Activated CD4-positive, alpha-beta memory T cell treated with anti-CD3 and anti-CD28 coated beads, Interleukin-2, amount 10 ng/mL, durations not matched to agents 7 days and 5 days (primary cell): Measurements from ENCODE around the gene PSMD9. TPM values are rescaled to one million over a fixed set of nuclear protein-coding genes. Genes with fewer than 3 reads are reported as not detected.
"Not testable (repeated sequence)": the region's sequence is repeated elsewhere in the genome, so short reads cannot be mapped to it uniquely, and the experiment has no call there.

Source experiments
- CTCF ChIA-PET: fragments of 350-600 bp; sonication (Branson Sonifier 250); formaldehyde crosslinking; loops from one replicate; lab custom pipeline; 2021; ENCODE audit warnings: antibody characterized with exemption, inconsistent platforms; lab: Charles Lee
- POLR2A ChIA-PET: fragments of 350-600 bp; sonication (Branson Sonifier 250); formaldehyde crosslinking; loops from one replicate; lab custom pipeline; 2021; ENCODE audit warnings: antibody characterized with exemption; lab: Charles Lee
- DNase-seq: peaks from one replicate; pipeline ENCODE4 v3.0.0-alpha.2; 2020
- H3K27ac Mint-ChIP-seq: one replicate; pipeline ENCODE4 v1.8.0; 2021; ENCODE audit warnings: mild to moderate bottlenecking, mixed read lengths
- H3K27me3 Mint-ChIP-seq: one replicate; pipeline ENCODE4 v1.8.0; 2021; ENCODE audit warnings: mixed read lengths
- H3K36me3 Mint-ChIP-seq: one replicate; pipeline ENCODE4 v1.8.0; 2021; ENCODE audit warnings: low read depth, mixed read lengths
- H3K4me1 Mint-ChIP-seq: one replicate; pipeline ENCODE4 v1.8.0; 2021; ENCODE audit warnings: mixed read lengths
- H3K4me3 Mint-ChIP-seq: one replicate; pipeline ENCODE4 v1.8.0; 2021; ENCODE audit warnings: mild to moderate bottlenecking, mixed read lengths
- H3K9me3 Mint-ChIP-seq: one replicate; pipeline ENCODE4 v1.8.0; 2021; ENCODE audit warnings: mixed read lengths
- total RNA-seq, 2 experiments: library from RNA; stranded (reverse); gene quantifications; one replicate each; pipeline ENCODE4 v1.2.3, GENCODE V29; 2021

The PSMD9 gene
- total RNA-seq, 2 experiments from 2014 or later = 56.3 to 59.7 TPM

DNA sequence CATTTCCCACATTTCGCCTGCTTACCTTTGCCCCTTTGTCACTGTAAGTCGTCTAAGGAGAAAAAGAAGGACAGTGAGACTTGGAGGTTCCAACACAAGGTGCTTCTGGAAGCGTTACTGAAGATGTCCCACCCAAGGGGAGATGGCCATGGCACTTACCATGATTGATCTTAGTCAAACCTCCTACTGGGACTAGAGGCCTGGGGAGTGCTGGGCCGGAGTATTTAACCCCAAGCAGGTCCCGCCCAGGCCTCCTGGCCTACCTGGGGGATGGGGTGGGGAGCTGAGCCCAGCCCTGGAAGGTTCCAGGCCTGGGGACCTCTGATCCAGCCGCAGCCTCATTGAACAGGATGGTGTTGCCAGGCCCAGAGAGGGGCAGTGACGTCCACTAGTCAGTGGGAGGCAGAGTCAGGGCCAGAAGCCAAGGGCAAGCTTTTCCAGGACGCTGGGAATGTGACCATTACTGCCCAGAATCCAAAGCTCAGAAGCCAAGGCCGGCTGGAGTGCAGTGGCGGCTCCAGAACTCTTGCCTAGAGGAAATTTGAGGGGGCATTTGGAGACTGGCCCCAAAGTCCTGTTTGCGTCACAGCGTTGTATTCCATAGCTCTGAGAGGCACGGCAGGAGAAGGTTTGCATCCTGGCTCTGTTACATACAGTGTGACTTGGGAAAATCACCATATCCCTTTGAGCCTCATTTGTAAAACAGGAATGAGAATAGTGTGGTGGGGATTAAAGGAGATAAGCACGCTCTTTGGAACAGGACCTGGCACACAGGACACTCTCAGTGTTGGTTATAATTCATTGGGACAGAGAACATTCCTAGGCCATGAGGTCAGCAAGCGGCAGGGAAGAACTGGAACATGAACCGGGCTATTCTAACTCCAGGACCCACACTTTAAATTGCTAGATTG, 29.7 kb upstream of the PSMD9 start, which contains the start of gene HPD:
TSS of gene HPD (minus strand) at position 198 of the 911 bp plus-strand sequence. CDS start at position 162, 36 bp downstream.
- no peaks in the 10 kb centered on the region for H3K9me3 Mint-ChIP-seq
- H3K36me3 Mint-ChIP-seq = no peaks in the 10 kb centered on the region
- no peaks in the 10 kb centered on the region for H3K27me3 Mint-ChIP-seq
- POLR2A ChIA-PET = no interaction called here
- no peak within 1 kb of the TSS for H3K27ac Mint-ChIP-seq
- peaks cover 2% of the 10 kb centered on the region for H3K4me1 Mint-ChIP-seq
- no peak for DNase-seq
- H3K4me3 Mint-ChIP-seq = no peak within 1 kb of the TSS
- CTCF ChIA-PET = no interaction called here

DNA sequence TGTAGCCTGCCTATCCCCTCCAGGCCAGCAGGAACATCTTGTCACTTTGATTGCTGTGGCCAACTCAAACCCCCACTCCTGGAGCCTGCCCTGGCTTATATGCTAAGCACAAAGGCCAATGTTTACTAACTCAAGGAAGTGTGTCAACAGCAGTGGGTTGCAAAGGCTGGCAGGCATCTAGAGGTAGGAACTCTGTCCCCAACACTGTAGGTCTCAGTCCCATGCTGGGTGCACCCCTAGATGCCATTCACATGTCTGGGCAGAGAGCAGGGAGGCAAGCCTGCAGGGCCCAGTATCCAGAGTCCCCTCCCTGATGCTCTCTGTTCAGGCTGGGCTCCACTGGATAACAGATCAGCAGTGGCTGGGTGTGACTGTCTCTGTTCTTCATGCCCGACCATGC, 28.3 kb upstream of the PSMD9 start:
- ChIA-PET POLR2A (no interaction called here), CTCF (no interaction called here)
- Mint-ChIP-seq H3K4me3 (no peak overlapping the region), H3K4me1 (peaks cover 2% of the 10 kb centered on the region), H3K36me3 (no peaks in the 10 kb centered on the region), H3K9me3 (no peaks in the 10 kb centered on the region), H3K27me3 (no peaks in the 10 kb centered on the region), H3K27ac (no peak overlapping the region)
- DNase-seq = no peak

DNA sequence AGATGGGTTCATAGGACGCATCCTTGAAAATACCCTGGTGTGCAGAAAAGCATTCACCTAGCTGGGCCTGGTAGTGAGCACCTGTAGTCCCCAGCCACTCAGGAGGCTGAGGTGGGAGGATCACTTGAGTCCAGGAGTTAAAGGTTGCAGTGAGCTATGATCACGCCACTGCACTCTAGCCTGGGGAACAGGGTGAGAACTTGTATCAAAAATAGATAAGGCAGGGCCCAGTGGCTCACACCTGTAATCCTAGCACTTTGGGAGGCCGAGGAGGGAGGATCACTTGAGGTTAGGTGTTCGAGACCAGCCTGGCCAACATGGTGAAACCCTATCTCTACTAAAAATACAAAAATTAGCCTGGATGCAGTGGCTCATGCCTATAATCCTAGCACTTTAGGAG, 27.9 kb upstream of the PSMD9 start:
- H3K4me3 Mint-ChIP-seq, POLR2A ChIA-PET, H3K27me3 Mint-ChIP-seq, DNase-seq, H3K4me1 Mint-ChIP-seq, H3K9me3 Mint-ChIP-seq, H3K36me3 Mint-ChIP-seq, H3K27ac Mint-ChIP-seq: not testable (repeated sequence)
- CTCF ChIA-PET = interaction anchor here (0.7 kb wide), 1 partner anchor 1766 kb away, joined by 3 read pairs; no protein-coding TSS in a partner anchor

DNA sequence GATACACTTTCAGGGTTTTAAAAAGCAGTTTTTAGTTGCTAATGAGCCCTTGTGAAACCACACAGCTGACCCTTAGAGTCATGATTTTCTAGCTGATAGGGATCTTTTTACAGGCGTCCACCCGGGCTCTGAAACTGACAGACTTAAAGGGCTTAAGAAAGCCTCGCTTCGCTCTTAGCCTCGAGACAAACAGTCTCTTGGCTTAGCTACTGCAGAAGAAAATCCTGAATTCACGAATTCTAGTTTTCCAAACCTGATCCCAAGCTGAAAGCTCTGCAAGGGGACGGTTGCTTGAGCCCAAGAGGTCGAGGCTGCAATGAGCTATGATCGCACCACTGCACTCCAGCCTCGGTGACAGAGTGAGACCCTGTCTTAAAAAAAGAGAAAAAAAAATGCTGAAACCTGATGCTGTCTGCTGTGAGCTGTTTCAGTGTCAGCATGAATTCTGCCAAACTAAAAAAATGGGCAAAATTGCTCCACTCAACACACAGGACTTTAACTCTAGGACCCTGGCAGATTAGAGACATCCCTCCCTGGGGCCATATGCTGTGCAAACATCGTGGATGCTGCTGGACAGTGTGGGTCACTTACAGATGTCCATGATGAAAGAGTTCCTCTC, 26.8 kb upstream of the PSMD9 start:
- Mint-ChIP-seq H3K36me3 (no peaks in the 10 kb centered on the region), H3K4me1 (peaks cover 2% of the 10 kb centered on the region), H3K4me3 (no peak overlapping the region), H3K9me3 (no peaks in the 10 kb centered on the region), H3K27me3 (no peaks in the 10 kb centered on the region), H3K27ac (no peak overlapping the region)
- ChIA-PET POLR2A (no interaction called here), CTCF (interaction anchor here (0.6 to 0.8 kb wide), 2 partner anchors 150 to 800 kb away, joined by 3 to 4 read pairs; no protein-coding TSS in a partner anchor)
- no peak for DNase-seq

DNA sequence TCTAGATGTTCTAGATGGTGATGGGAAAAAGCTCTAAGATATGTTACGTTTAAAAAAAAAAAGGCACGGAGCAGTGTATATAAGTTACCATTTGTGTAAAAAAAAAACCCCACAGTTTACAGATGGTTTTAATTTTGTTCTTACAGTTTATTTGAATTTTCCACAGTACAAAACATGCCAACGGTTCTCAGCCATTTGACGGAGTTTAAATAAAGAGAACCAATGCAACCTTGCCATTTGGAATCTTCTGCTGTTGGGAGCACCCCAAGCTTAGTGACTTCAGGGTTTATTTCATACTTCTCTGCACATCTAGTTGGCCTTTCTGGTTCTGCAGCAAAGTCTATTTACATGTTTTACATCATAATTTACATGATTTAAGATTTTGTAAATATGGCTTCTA, 22.3 kb upstream of the PSMD9 start:
- Mint-ChIP-seq H3K36me3 (no peaks in the 10 kb centered on the region), H3K4me3 (no peak overlapping the region), H3K9me3 (no peaks in the 10 kb centered on the region), H3K27me3 (no peaks in the 10 kb centered on the region), H3K4me1 (no peaks in the 10 kb centered on the region), H3K27ac (no peak overlapping the region)
- DNase-seq = no peak
- ChIA-PET POLR2A (no interaction called here), CTCF (interaction anchor here (0.7 to 1.5 kb wide), 4 partner anchors 52 to 371 kb away, joined by 3 to 4 read pairs (median 3); partner anchors contain the start of gene CFAP251)

DNA sequence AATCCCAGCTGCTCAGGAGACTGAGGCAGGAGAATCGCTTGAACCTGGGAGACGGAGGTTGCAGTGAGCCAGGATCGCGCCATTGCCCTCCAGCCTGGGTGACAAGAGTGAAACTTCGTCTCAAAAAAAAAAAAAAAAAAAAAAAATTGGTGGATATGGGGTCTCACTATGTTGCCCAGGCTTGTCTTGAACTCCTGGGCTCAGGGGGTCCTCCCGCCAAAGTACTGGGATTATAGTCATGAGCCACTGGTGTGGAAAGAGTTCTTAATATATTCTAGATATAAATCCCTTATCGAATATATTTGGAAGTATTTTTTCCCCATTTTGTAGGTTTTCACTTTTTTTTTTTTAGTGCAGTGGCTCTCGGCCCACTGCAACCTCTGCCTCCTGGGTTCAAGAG, 19.4 kb upstream of the PSMD9 start:
- H3K27ac Mint-ChIP-seq, H3K27me3 Mint-ChIP-seq, DNase-seq, H3K9me3 Mint-ChIP-seq, H3K36me3 Mint-ChIP-seq, H3K4me1 Mint-ChIP-seq, H3K4me3 Mint-ChIP-seq, POLR2A ChIA-PET: not testable (repeated sequence)
- CTCF ChIA-PET = interaction anchor here (0.7 kb wide), 1 partner anchor 50 kb away, joined by 3 read pairs; no protein-coding TSS in a partner anchor

DNA sequence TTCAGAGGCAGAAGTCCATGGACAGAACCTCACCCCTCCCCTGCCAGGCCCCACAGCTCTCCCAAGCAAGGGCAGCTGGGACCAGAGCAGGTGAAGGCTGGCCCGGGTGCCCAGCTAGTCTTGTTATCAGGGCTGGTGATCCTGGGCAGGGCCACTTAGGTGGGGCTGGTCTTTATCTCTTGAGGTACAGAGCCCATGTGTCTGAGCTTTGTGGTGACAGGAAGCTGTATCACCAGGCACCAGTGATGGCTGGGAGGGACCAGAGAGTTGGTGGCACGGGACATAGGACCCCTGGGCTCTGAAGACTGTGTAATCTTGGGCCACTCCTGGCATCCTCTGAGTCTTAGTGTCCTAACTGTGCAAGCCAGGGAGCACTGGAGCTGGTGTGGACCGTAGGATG, 17.1 kb upstream of the PSMD9 start:
- Mint-ChIP-seq H3K4me1 (no peaks in the 10 kb centered on the region), H3K9me3 (no peaks in the 10 kb centered on the region), H3K36me3 (no peaks in the 10 kb centered on the region), H3K27ac (no peak overlapping the region), H3K4me3 (no peak overlapping the region), H3K27me3 (no peaks in the 10 kb centered on the region)
- ChIA-PET POLR2A (interaction anchor here (1.4 to 1.5 kb wide), 2 partner anchors 17 to 68 kb away, joined by 4 to 5 read pairs; partner anchors contain the start of gene PSMD9), CTCF (interaction anchor here (1.6 kb wide), 1 partner anchor 17 kb away, joined by 6 read pairs; the partner anchor contains the start of gene PSMD9)
- no peak for DNase-seq

DNA sequence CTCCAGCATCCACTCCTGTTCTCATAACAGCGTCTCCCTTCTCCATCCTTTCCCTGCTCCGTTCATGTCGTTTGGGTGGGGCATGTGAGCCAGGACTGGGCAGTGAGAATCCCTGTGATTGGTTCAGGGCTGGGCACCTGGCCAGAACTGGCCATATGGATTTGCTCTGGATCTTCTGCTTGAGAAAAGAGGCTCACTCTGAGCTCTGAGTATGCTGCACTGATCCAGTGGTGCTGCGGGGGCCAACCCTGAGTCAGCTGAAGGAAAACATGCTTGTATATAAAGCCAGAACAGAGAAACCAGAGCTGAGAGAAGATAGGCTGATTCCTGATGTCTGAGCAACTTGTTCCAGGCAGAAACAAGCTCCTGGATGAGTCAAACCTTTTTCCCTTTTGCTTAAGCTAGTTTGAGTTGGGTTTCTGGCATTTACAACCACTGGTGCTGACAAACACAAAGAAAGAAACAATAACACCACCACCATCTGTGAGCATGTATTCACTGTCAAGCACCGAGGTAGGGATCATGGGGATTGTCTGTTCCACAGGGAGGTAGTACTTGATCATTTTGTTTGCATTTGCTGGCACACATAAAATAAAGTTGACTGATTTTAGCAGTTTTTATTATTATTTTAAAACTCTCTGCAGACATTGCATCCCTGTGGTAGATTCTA, 15.9 kb upstream of the PSMD9 start:
- CTCF ChIA-PET = interaction anchor here (0.6 to 1.8 kb wide), 2 partner anchors 11 to 78 kb away, joined by 3 to 6 read pairs; no protein-coding TSS in a partner anchor
- H3K4me1 Mint-ChIP-seq = no peaks in the 10 kb centered on the region
- POLR2A ChIA-PET = no interaction called here
- no peak overlapping the region for H3K27ac Mint-ChIP-seq
- H3K36me3 Mint-ChIP-seq = no peaks in the 10 kb centered on the region
- H3K27me3 Mint-ChIP-seq = no peaks in the 10 kb centered on the region
- H3K9me3 Mint-ChIP-seq = no peaks in the 10 kb centered on the region
- no peak overlapping the region for H3K4me3 Mint-ChIP-seq
- no peak for DNase-seq

DNA sequence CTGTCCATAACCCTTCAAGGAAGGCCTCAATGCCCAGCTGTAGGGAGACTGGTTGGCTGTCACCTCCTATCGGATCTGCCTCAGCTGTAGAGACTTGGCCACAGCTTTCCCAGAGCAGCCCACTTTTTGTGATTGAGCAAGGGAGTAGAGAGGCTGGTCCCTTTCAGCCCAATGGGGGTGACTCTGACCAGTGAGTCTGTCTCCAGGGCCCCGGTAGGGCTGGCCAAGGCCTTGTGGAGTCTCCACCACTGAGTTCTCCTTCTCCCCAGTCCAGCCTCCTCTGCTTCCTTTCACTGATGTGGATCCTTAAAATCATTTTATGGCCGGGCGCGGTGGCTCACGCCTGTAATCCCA, 15.4 kb upstream of the PSMD9 start:
- ChIA-PET CTCF (interaction anchor here (0.6 to 1.8 kb wide), 2 partner anchors 11 to 79 kb away, joined by 3 to 6 read pairs; no protein-coding TSS in a partner anchor), POLR2A (no interaction called here)
- Mint-ChIP-seq H3K36me3 (no peaks in the 10 kb centered on the region), H3K4me1 (no peaks in the 10 kb centered on the region), H3K27me3 (no peaks in the 10 kb centered on the region), H3K27ac (no peak overlapping the region), H3K4me3 (no peak overlapping the region), H3K9me3 (no peaks in the 10 kb centered on the region)
- no peak for DNase-seq

DNA sequence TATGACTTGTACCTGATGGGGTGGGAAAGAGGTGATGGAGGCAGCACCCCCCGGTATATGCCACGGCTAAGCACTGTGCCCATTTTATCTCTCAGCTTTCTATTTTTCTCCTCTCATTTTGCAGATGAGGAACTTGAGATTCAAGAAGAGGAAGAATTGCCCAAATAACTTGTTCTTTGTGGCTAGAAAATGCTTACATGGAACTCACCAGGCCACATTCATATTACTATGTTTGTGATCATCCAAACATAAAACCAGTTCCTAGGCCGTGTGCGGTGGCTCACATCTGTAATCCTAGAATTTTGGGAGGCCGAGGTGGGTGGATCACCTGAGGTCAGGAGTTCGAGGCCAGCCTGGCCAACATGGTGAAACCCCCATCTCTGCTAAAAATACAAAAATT, 14.5 kb upstream of the PSMD9 start:
- Mint-ChIP-seq H3K36me3 (no peaks in the 10 kb centered on the region), H3K27me3 (no peaks in the 10 kb centered on the region), H3K4me1 (no peaks in the 10 kb centered on the region), H3K4me3 (no peak overlapping the region), H3K27ac (no peak overlapping the region), H3K9me3 (no peaks in the 10 kb centered on the region)
- POLR2A ChIA-PET = no interaction called here
- CTCF ChIA-PET = interaction anchor here (0.6 to 1.8 kb wide), 2 partner anchors 80 to 152 kb away, joined by 6 read pairs; no protein-coding TSS in a partner anchor
- DNase-seq = no peak

DNA sequence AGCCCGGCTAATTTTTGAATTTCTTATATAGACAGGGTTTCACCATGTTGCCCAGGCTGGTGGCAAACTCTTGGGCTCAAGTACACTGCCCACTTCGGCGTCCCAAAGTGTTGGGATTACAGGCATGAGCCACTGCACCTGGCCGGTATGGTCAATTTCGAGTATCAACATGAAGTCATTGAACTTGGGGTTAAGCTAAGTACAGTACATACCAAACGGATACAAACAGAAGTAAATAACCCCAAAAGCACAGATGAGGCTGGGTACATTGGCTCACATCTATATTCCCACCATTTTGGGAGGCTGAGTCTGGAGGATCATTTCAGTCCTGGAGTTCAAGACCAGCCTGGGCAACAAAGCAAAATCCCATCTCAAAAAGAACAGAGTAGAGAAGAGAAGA, 13.0 kb upstream of the PSMD9 start:
- DNase-seq = no peak
- ChIA-PET POLR2A (no interaction called here), CTCF (interaction anchor here (0.7 to 1.7 kb wide), 2 partner anchors 12 to 181 kb away, joined by 3 to 4 read pairs; partner anchors contain the start of gene PSMD9)
- H3K27me3 Mint-ChIP-seq = no peaks in the 10 kb centered on the region
- H3K36me3 Mint-ChIP-seq = no peaks in the 10 kb centered on the region
- no peaks in the 10 kb centered on the region for H3K9me3 Mint-ChIP-seq
- H3K4me1 Mint-ChIP-seq = no peaks in the 10 kb centered on the region
- H3K4me3 Mint-ChIP-seq = no peak overlapping the region
- no peak overlapping the region for H3K27ac Mint-ChIP-seq

DNA sequence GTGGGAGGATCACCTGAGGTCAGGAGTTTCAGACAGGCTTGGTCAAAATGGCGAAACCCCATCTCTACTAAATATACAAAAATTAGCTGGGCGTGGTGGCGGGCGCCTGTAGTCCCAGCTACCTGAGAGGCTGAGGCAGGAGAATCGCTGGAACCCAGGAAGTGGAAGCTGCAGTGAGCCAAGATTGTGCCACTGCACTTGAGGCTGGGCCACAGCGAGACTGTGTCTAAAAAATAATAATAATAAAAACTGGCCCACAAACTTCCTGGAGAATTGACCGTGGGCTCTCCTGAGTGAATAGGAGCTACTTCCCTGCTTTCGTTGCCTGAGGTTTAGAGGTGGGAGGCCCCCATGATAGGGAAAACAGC, 12.5 kb upstream of the PSMD9 start:
- H3K4me3 Mint-ChIP-seq, H3K27ac Mint-ChIP-seq, H3K36me3 Mint-ChIP-seq, H3K4me1 Mint-ChIP-seq, DNase-seq, H3K27me3 Mint-ChIP-seq, H3K9me3 Mint-ChIP-seq: not testable (repeated sequence)
- ChIA-PET CTCF (interaction anchor here (1.7 kb wide), 1 partner anchor 12 kb away, joined by 4 read pairs; the partner anchor contains the start of gene PSMD9), POLR2A (interaction anchor here (0.9 kb wide), 1 partner anchor 12 kb away, joined by 3 read pairs; the partner anchor contains the start of gene PSMD9)
